Skeletal muscle satellite cell (primary cell): ENCODE results near the gene PASD1.

Experiments used
- H3K27me3 ChIP-seq: 2 replicates; pipeline ENCODE4 v1.7.0; 2013; ENCODE audit warnings: low read length; ENCODE audit not compliant: control insufficient read depth, insufficient read depth
- H3K36me3 ChIP-seq: 2 replicates; pipeline ENCODE4 v1.7.0; 2013; ENCODE audit warnings: mild to moderate bottlenecking, control low read depth, low read length; ENCODE audit not compliant: insufficient read depth
- H3K4me1 ChIP-seq: 2 replicates; pipeline ENCODE4 v1.7.0; 2013; ENCODE audit warnings: low read length; ENCODE audit not compliant: control insufficient read depth, insufficient read depth
- H3K4me2 ChIP-seq: 2 replicates; pipeline ENCODE4 v1.7.0; 2013; ENCODE audit warnings: mild to moderate bottlenecking, low read length
- H3K4me3 ChIP-seq: 2 replicates; pipeline ENCODE4 v1.7.0; 2013; ENCODE audit warnings: low read length
- H3K9ac ChIP-seq: 2 replicates; pipeline ENCODE4 v1.7.0; 2013; ENCODE audit warnings: mild to moderate bottlenecking, low read depth, low read length, moderate library complexity
- H3K9me3 ChIP-seq: replicated peaks from 2 replicates; pipeline ENCODE4 v1.7.0; 2013; ENCODE audit warnings: mild to moderate bottlenecking, control low read depth, low read length

PASD1 gene

DNA sequence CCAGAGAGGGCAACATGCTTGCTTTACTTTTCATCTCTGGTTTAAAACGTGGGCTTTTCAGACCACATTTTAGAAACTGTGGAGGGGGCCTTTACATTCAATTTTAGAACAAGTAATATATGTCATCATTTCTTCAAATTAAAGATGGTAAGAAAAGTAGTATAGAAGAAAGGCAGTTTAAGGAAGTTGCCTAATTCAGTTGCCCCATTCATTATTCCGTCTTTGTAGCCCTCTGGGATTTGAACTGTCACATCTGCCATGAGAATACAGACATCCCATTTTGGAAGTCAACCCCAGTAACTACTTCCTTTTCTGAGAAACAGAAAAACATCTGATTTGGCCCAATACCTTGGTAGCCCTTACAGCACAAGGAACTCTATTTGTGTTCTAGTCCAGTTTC, 61.2 kb downstream of the PASD1 start:
- no peaks in the 10 kb centered on the region for H3K36me3 ChIP-seq
- H3K27me3 ChIP-seq = no peaks in the 10 kb centered on the region
- no peaks in the 10 kb centered on the region for H3K9me3 ChIP-seq
- H3K4me3 ChIP-seq = no peak overlapping the region
- no peaks in the 10 kb centered on the region for H3K4me1 ChIP-seq
- H3K9ac ChIP-seq = no peak overlapping the region
- no peak overlapping the region for H3K4me2 ChIP-seq

DNA sequence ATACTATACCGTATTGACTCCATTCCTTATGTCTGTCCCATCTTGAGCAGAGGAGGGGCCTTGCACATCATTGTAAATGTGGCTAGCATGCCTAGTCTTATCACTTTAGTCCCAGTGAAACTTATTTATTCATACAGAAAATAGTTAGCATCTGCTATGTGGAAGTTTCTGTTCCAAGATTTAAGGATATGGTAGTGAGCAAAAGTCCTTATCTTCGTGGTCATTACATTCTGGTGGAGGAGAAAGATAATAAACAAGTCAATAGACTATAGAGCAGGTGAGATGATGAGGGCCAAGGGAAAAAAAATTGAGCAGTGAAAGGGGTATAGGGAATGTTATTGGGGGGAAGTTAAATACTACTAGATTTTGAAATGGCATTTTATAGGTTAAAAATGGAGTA, 68.3 kb downstream of the PASD1 start:
- no peak overlapping the region for H3K4me2 ChIP-seq
- H3K9ac ChIP-seq = no peak overlapping the region
- H3K36me3 ChIP-seq = no peaks in the 10 kb centered on the region
- H3K9me3 ChIP-seq = no peaks in the 10 kb centered on the region
- no peaks in the 10 kb centered on the region for H3K27me3 ChIP-seq
- no peak overlapping the region for H3K4me3 ChIP-seq
- H3K4me1 ChIP-seq = no peaks in the 10 kb centered on the region

GRCh38 chrX:151633157-151633556, 69.7 kb downstream of the PASD1 start:
- H3K4me2 ChIP-seq = no peak overlapping the region
- no peaks in the 10 kb centered on the region for H3K4me1 ChIP-seq
- no peaks in the 10 kb centered on the region for H3K27me3 ChIP-seq
- no peaks in the 10 kb centered on the region for H3K36me3 ChIP-seq
- no peak overlapping the region for H3K9ac ChIP-seq
- no peak overlapping the region for H3K4me3 ChIP-seq
- no peaks in the 10 kb centered on the region for H3K9me3 ChIP-seq

DNA sequence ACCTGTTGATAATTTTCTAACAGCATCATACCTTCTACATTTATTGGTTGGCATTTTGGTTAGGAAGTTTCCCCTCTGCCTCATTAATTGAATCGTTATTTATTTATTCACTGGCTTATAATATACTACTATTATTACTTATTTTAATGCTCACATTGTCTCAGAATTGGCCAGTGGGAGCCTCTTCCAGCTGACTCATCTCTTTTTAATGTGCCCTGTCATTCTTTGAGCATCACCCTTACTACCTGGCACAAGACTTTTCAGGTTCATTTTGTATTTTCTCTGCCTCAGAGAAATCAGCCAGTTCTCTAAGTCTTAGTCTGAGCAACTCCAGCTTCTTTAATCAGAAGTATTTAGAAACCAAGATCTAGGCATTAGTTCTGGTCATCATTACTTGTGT, 71.5 kb downstream of the PASD1 start:
- Histone ChIP-seq H3K36me3 (no peaks in the 10 kb centered on the region), H3K4me3 (no peak overlapping the region), H3K4me2 (no peak overlapping the region), H3K9ac (no peak overlapping the region), H3K4me1 (no peaks in the 10 kb centered on the region), H3K27me3 (no peaks in the 10 kb centered on the region), H3K9me3 (no peaks in the 10 kb centered on the region)

GRCh38 chrX:151641564-151641963, 78.1 kb downstream of the PASD1 start:
- no peaks in the 10 kb centered on the region for H3K4me1 ChIP-seq
- no peaks in the 10 kb centered on the region for H3K36me3 ChIP-seq
- H3K9me3 ChIP-seq = no peaks in the 10 kb centered on the region
- H3K4me3 ChIP-seq = no peak overlapping the region
- H3K27me3 ChIP-seq = no peaks in the 10 kb centered on the region
- H3K4me2 ChIP-seq = no peak overlapping the region
- no peak overlapping the region for H3K9ac ChIP-seq

- Histone ChIP-seq H3K4me1 (no peaks in the 10 kb centered on the region), H3K4me2 (no peak overlapping the region), H3K36me3 (no peaks in the 10 kb centered on the region), H3K27me3 (no peaks in the 10 kb centered on the region), H3K9ac (no peak overlapping the region), H3K4me3 (no peak overlapping the region), H3K9me3 (peaks cover 2% of the 10 kb centered on the region)
These were observed 111.8 kb downstream of the PASD1 start for GRCh38 chrX:151675121-151675746.

- Histone ChIP-seq H3K9ac (no peak overlapping the region), H3K4me1 (no peaks in the 10 kb centered on the region), H3K27me3 (no peaks in the 10 kb centered on the region), H3K4me3 (no peak overlapping the region), H3K36me3 (no peaks in the 10 kb centered on the region), H3K4me2 (no peak overlapping the region), H3K9me3 (peaks cover 2% of the 10 kb centered on the region)
These were observed 112.7 kb downstream of the PASD1 start for GRCh38 chrX:151676196-151676595.

GRCh38 chrX:151679798-151680402, 116.4 kb downstream of the PASD1 start:
- no peak overlapping the region for H3K4me3 ChIP-seq
- H3K9ac ChIP-seq = no peak overlapping the region
- no peaks in the 10 kb centered on the region for H3K36me3 ChIP-seq
- H3K4me2 ChIP-seq = no peak overlapping the region
- H3K9me3 ChIP-seq = peaks cover 2% of the 10 kb centered on the region
- no peaks in the 10 kb centered on the region for H3K4me1 ChIP-seq
- H3K27me3 ChIP-seq = no peaks in the 10 kb centered on the region

DNA sequence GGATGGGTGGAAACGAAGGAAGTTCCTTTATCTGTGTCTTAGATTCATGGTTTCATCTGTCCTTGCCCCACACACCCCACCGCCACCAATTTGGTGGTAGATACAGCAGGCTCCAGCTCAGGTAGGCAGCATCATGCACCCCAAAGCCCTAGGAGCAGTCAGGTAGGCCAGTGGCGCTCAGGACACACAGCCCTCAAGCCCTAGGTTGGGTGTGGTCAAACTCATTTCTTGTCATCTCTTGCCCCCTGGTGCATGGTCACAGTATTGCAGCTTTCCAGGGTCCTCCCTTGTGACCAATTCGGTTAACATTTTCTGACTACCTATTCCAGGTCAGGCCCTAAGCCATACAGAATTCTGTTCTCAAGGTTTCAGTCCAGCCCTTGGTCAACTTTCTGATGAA, 117.3 kb downstream of the PASD1 start:
- Histone ChIP-seq H3K4me3 (no peak overlapping the region), H3K4me2 (no peak overlapping the region), H3K36me3 (no peaks in the 10 kb centered on the region), H3K9ac (no peak overlapping the region), H3K9me3 (peaks cover 2% of the 10 kb centered on the region), H3K4me1 (no peaks in the 10 kb centered on the region), H3K27me3 (no peaks in the 10 kb centered on the region)

DNA sequence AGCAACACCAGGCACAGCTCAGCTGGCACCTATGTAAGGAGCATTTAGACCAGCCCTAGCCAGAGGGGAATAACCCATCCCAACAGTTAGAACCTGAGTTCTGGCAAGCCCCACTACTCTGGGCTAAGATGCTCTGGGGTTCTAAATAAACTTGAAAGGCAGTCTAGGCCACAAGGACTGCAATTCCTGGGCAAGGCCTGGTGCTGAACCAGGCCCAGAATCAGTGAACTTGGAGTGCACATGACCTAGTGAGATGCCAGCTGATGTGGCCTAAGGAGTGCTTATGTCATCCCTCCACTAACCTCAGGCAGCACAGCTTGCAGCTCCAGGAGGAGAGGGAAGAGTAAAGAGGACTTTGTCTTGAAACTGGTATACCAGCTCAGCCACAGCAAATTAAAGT, 124.2 kb downstream of the PASD1 start:
- Histone ChIP-seq H3K4me2 (no peak overlapping the region), H3K9ac (no peak overlapping the region), H3K27me3 (no peaks in the 10 kb centered on the region), H3K9me3 (no peaks in the 10 kb centered on the region), H3K4me3 (no peak overlapping the region), H3K4me1 (no peaks in the 10 kb centered on the region), H3K36me3 (no peaks in the 10 kb centered on the region)

- Histone ChIP-seq H3K9me3 (no peaks in the 10 kb centered on the region), H3K27me3 (no peaks in the 10 kb centered on the region), H3K9ac (no peak overlapping the region), H3K4me3 (no peak overlapping the region), H3K4me1 (no peaks in the 10 kb centered on the region), H3K4me2 (no peak overlapping the region), H3K36me3 (no peaks in the 10 kb centered on the region)
These were observed 125.2 kb downstream of the PASD1 start for GRCh38 chrX:151688695-151689094.

GRCh38 chrX:151692825-151693224, 129.3 kb downstream of the PASD1 start:
- no peak overlapping the region for H3K4me2 ChIP-seq
- no peaks in the 10 kb centered on the region for H3K4me1 ChIP-seq
- no peak overlapping the region for H3K9ac ChIP-seq
- H3K9me3 ChIP-seq = no peaks in the 10 kb centered on the region
- H3K27me3 ChIP-seq = no peaks in the 10 kb centered on the region
- no peak overlapping the region for H3K4me3 ChIP-seq
- no peaks in the 10 kb centered on the region for H3K36me3 ChIP-seq
